Measurements from ENCODE around the gene TRA2A. TPM values are rescaled to one million over a fixed set of nuclear protein-coding genes. Genes with fewer than 3 reads are reported as not detected.
"Not testable (repeated sequence)": the region's sequence is repeated elsewhere in the genome, so short reads cannot be mapped to it uniquely, and the experiment has no call there.

Gene TRA2A
- total RNA-seq, 1 donor from 2014 or later = 25.6 TPM

GRCh38 chr7:23524473-23524872, 7.3 kb downstream of the TRA2A start:
- intact Hi-C loops (cut with micrococcal nuclease) = no loop called here

GRCh38 chr7:23523486-23524075, 8.2 kb downstream of the TRA2A start:
- H3K27ac ChIP-seq (replicated peaks) = no peak overlapping the region
- H3K4me1 ChIP-seq = peaks cover 64% of the 10 kb centered on the region
- TF ChIP-seq CTCF (IDR thresholded peaks at IDR 0.05; ENCODE audit: borderline replicate concordance) = no peak
- H3K4me3 ChIP-seq = no peak overlapping the region
- peaks cover 36% of the 10 kb centered on the region for H3K36me3 ChIP-seq
- H3K27me3 ChIP-seq (ENCODE audit: low read depth) = no peaks in the 10 kb centered on the region
- DNase-seq = no peak
- intact Hi-C loops (cut with micrococcal nuclease) = no loop called here
- H3K9me3 ChIP-seq (replicated peaks) = no peaks in the 10 kb centered on the region

More at GRCh38 chr7:23524473-23524872, 7.3 kb downstream of the TRA2A start:
- Histone ChIP-seq H3K27ac (replicated peaks) (no peak overlapping the region), H3K4me3 (no peak overlapping the region), H3K27me3 (ENCODE audit: low read depth) (no peaks in the 10 kb centered on the region), H3K36me3 (peaks cover 27% of the 10 kb centered on the region), H3K4me1 (peaks cover 73% of the 10 kb centered on the region), H3K9me3 (replicated peaks) (no peaks in the 10 kb centered on the region)
- DNase-seq = no peak
- TF ChIP-seq CTCF (IDR thresholded peaks at IDR 0.05; ENCODE audit: borderline replicate concordance) = no peak

GRCh38 chr7:23520582-23520981, 11.2 kb downstream of the TRA2A start:
- no peak for TF ChIP-seq CTCF (IDR thresholded peaks at IDR 0.05; ENCODE audit: borderline replicate concordance)
- Histone ChIP-seq H3K27me3 (ENCODE audit: low read depth) (no peaks in the 10 kb centered on the region), H3K4me3 (no peak overlapping the region), H3K4me1 (peaks cover 34% of the 10 kb centered on the region), H3K36me3 (peaks cover 65% of the 10 kb centered on the region), H3K27ac (replicated peaks) (no peak overlapping the region), H3K9me3 (replicated peaks) (no peaks in the 10 kb centered on the region)
- intact Hi-C loops (cut with micrococcal nuclease) = no loop called here
- no peak for DNase-seq

- Histone ChIP-seq H3K4me1 (no peaks in the 10 kb centered on the region), H3K36me3 (peaks cover 97% of the 10 kb centered on the region), H3K27ac (replicated peaks) (no peak overlapping the region), H3K27me3 (ENCODE audit: low read depth) (no peaks in the 10 kb centered on the region), H3K9me3 (replicated peaks) (no peaks in the 10 kb centered on the region), H3K4me3 (no peak overlapping the region)
- intact Hi-C loops (cut with micrococcal nuclease) = no loop called here
- no peak for TF ChIP-seq CTCF (IDR thresholded peaks at IDR 0.05; ENCODE audit: borderline replicate concordance)
- no peak for DNase-seq
Observed at GRCh38 chr7:23514755-23515154, 17.0 kb downstream of the TRA2A start.

- H3K4me3 ChIP-seq; intact Hi-C loops (cut with micrococcal nuclease); H3K4me1 ChIP-seq; H3K27me3 ChIP-seq (ENCODE audit: low read depth); DNase-seq; H3K27ac ChIP-seq (replicated peaks); H3K9me3 ChIP-seq (replicated peaks): not testable (repeated sequence)
- H3K36me3 ChIP-seq = peaks cover 97% of the 10 kb centered on the region
Observed at GRCh38 chr7:23513746-23514145, 18.0 kb downstream of the TRA2A start.

GRCh38 chr7:23494009-23494408, 37.8 kb downstream of the TRA2A start:
- Histone ChIP-seq H3K9me3 (replicated peaks) (no peaks in the 10 kb centered on the region), H3K27me3 (ENCODE audit: low read depth) (no peaks in the 10 kb centered on the region), H3K4me1 (peaks cover 4% of the 10 kb centered on the region), H3K36me3 (no peaks in the 10 kb centered on the region), H3K4me3 (no peak overlapping the region), H3K27ac (replicated peaks) (no peak overlapping the region)
- no peak for DNase-seq
- intact Hi-C loops (cut with micrococcal nuclease) = no loop called here
- TF ChIP-seq CTCF (IDR thresholded peaks at IDR 0.05; ENCODE audit: borderline replicate concordance) = no peak

Measured in left ventricle myocardium inferior (tissue), 1 donor.